H1 (cell line): ENCODE results near the gene ELOVL1. TPM values are rescaled to one million over a fixed set of nuclear protein-coding genes. Genes with fewer than 3 reads are reported as not detected.

Experiments used
- CTCF ChIA-PET: fragments of 300-600 bp; sonication (Branson Sonifier 250); formaldehyde crosslinking; loops from one replicate; lab custom pipeline; 2021; ENCODE audit not compliant: partially characterized antibody; lab: Charles Lee
- POLR2A ChIA-PET: fragments of 300-600 bp; sonication (Branson Sonifier 250); formaldehyde crosslinking; loops from one replicate; lab custom pipeline; 2021; ENCODE audit warnings: inconsistent platforms; ENCODE audit not compliant: partially characterized antibody; lab: Charles Lee
- DNase-seq, 2 experiments: peaks; one replicate each; pipeline versions ENCODE4 v3.0.0 to v3.0.0-alpha.2; 2010 to 2022; ENCODE audit warnings: low spot score in 2 of 2, low read depth in 1 of 2, mixed read lengths in 1 of 2
- FAIRE-seq: peaks from 2 replicates; lab custom pipeline; 2011; peaks lifted over from hg19 to GRCh38; lab: Jason Lieb, UNC
- H2AFZ ChIP-seq: 2 replicates; pipeline ENCODE4 v1.8.1; 2012; ENCODE audit warnings: low read length, inconsistent platforms
- H2AK5ac ChIP-seq: 2 replicates; pipeline ENCODE4 v1.6.1; 2013; ENCODE audit warnings: low read depth, low read length
- H2BK120ac ChIP-seq: replicated peaks from 2 replicates; pipeline ENCODE3; 2013; ENCODE audit warnings: low read depth, low read length, inconsistent platforms
- H2BK12ac ChIP-seq: 2 replicates; pipeline ENCODE4 v1.6.1; 2013; ENCODE audit warnings: low read depth, low read length
- H2BK15ac ChIP-seq: 2 replicates; pipeline ENCODE4 v1.6.1; 2013; ENCODE audit warnings: low read length
- H2BK20ac ChIP-seq: 2 replicates; pipeline ENCODE4 v1.6.1; 2013; ENCODE audit warnings: low read length
- H2BK5ac ChIP-seq: 2 replicates; pipeline ENCODE4 v1.6.1; 2013; ENCODE audit warnings: low read depth, low read length
- H3K14ac ChIP-seq: 2 replicates; pipeline ENCODE4 v1.6.1; 2013; ENCODE audit warnings: inconsistent platforms; ENCODE audit not compliant: insufficient read length
- H3K18ac ChIP-seq: 2 replicates; pipeline ENCODE4 v1.6.1; 2013; ENCODE audit warnings: low read length; ENCODE audit errors: extremely low read depth
- H3K23ac ChIP-seq: 2 replicates; pipeline ENCODE4 v1.6.1; 2013; ENCODE audit warnings: inconsistent platforms; ENCODE audit not compliant: insufficient read length
- H3K23me2 ChIP-seq: 2 replicates; pipeline ENCODE4 v1.6.1; 2013; ENCODE audit warnings: low read depth, low read length
- H3K27ac ChIP-seq: 2 replicates; pipeline ENCODE4 v1.6.1; 2011; ENCODE audit warnings: low read depth, low read length, inconsistent platforms
- H3K27me3 ChIP-seq, 4 experiments: replicated peaks in 1 of 4; 1 replicate in 1 of 4; 2 replicates in 3 of 4; pipeline versions ENCODE4 v1.6.1 to v1.8.1; 2011 to 2013; ENCODE audit warnings: low read length in 3 of 4, mild to moderate bottlenecking in 3 of 4, inconsistent platforms in 2 of 4, mixed read lengths in 2 of 4, moderate library complexity in 1 of 4; ENCODE audit not compliant: control insufficient read depth in 3 of 4, insufficient read depth in 3 of 4; ENCODE audit errors: extremely low read depth in 1 of 4
- H3K36me3 ChIP-seq, 4 experiments: 2 replicates each; pipeline versions ENCODE4 v1.6.1 to v1.8.1; 2011 to 2013; ENCODE audit warnings: mild to moderate bottlenecking in 4 of 4, low read length in 3 of 4, moderate library complexity in 2 of 4, control low read depth in 1 of 4, inconsistent platforms in 1 of 4; ENCODE audit not compliant: insufficient read depth in 4 of 4, control insufficient read depth in 2 of 4
- H3K4ac ChIP-seq: replicated peaks from 2 replicates; pipeline ENCODE3; 2013; ENCODE audit warnings: low read length, low read depth, mixed read lengths, inconsistent platforms; ENCODE audit not compliant: insufficient read length
- H3K4me1 ChIP-seq, 4 experiments: replicated peaks in 1 of 4; 1 replicate in 1 of 4; 2 replicates in 3 of 4; pipeline versions ENCODE4 v1.6.1 to v1.8.1; 2011 to 2013; ENCODE audit warnings: low read length in 3 of 4, inconsistent platforms in 2 of 4, mixed read lengths in 1 of 4; ENCODE audit not compliant: insufficient read depth in 4 of 4, control insufficient read depth in 3 of 4
- H3K4me2 ChIP-seq, 2 experiments: 2 replicates each; pipeline versions ENCODE4 v1.6.1 to v1.8.1; 2011 to 2013; ENCODE audit warnings: low read depth in 2 of 2, low read length in 2 of 2, control low read depth in 1 of 2, inconsistent platforms in 1 of 2, mild to moderate bottlenecking in 1 of 2; ENCODE audit not compliant: insufficient read depth in 1 of 2
- H3K4me3 ChIP-seq, 4 experiments: fragments of 200-600, 300-600 bp in 1 of 4; sonication (generic), shearing (Covaris generic), sonication (Bioruptor Twin) in 1 of 4; 2 replicates each; pipeline versions ENCODE4 v1.5.1 to v1.8.1; 2011 to 2016; ENCODE audit warnings: low read length in 4 of 4, low read depth in 3 of 4, control low read depth in 2 of 4, inconsistent platforms in 2 of 4, mild to moderate bottlenecking in 2 of 4, mixed read lengths in 1 of 4, moderate library complexity in 1 of 4; ENCODE audit not compliant: insufficient read depth in 2 of 4; ENCODE audit errors: extremely low read depth in 1 of 4
- H3K56ac ChIP-seq: replicated peaks from 2 replicates; pipeline ENCODE3; 2013; ENCODE audit warnings: low read depth, mild to moderate bottlenecking, mixed read lengths, low read length, inconsistent platforms; ENCODE audit not compliant: insufficient read length
- H3K79me1 ChIP-seq: 2 replicates; pipeline ENCODE4 v1.6.1; 2013; ENCODE audit warnings: low read depth, low read length, control low read depth
- H3K79me2 ChIP-seq, 2 experiments: 2 replicates each; pipeline versions ENCODE4 v1.6.1 to v1.8.1; 2012 to 2013; ENCODE audit warnings: low read length in 2 of 2, mild to moderate bottlenecking in 2 of 2, inconsistent platforms in 1 of 2; ENCODE audit not compliant: insufficient read depth in 2 of 2, control insufficient read depth in 1 of 2
- H3K9ac ChIP-seq, 4 experiments: replicated peaks in 1 of 4; 1 replicate in 1 of 4; 2 replicates in 3 of 4; pipeline versions ENCODE4 v1.6.1 to v1.8.1; 2011 to 2013; ENCODE audit warnings: low read depth in 3 of 4, low read length in 3 of 4, control low read depth in 2 of 4, mild to moderate bottlenecking in 2 of 4, moderate library complexity in 2 of 4, inconsistent platforms in 1 of 4; ENCODE audit errors: extremely low read depth in 1 of 4
- H3K9me3 ChIP-seq, 2 experiments: 2 replicates each; pipeline versions ENCODE4 v1.6.1 to v1.8.1; 2012 to 2013; ENCODE audit warnings: mild to moderate bottlenecking in 2 of 2, moderate library complexity in 2 of 2, control low read depth in 1 of 2, inconsistent platforms in 1 of 2, low read depth in 1 of 2, low read length in 1 of 2, mixed read lengths in 1 of 2; ENCODE audit not compliant: insufficient read depth in 2 of 2
- H4K20me1 ChIP-seq, 2 experiments: replicated peaks in 1 of 2; 2 replicates each; pipeline versions ENCODE3 to v1.8.1; 2011 to 2013; ENCODE audit warnings: inconsistent platforms in 2 of 2, low read length in 2 of 2, mild to moderate bottlenecking in 1 of 2; ENCODE audit not compliant: insufficient read depth in 2 of 2, control insufficient read depth in 1 of 2
- H4K5ac ChIP-seq: 2 replicates; pipeline ENCODE4 v1.6.1; 2013; ENCODE audit warnings: low read length, low read depth, mixed read lengths, inconsistent platforms; ENCODE audit not compliant: insufficient read length
- H4K8ac ChIP-seq: 2 replicates; pipeline ENCODE4 v1.8.0; 2013; ENCODE audit warnings: mild to moderate bottlenecking, moderate library complexity, low read length, inconsistent platforms; ENCODE audit not compliant: insufficient read depth; ENCODE audit errors: extremely low read depth
- H4K91ac ChIP-seq: replicated peaks from 2 replicates; pipeline ENCODE3; 2013; ENCODE audit warnings: low read length, mixed read lengths, inconsistent platforms; ENCODE audit not compliant: insufficient read length
- ASH2L ChIP-seq: fragments of 200-600, 300-600 bp; sonication (generic); IDR thresholded peaks from one replicate; pipeline ENCODE4 v1.7.1; 2017; ENCODE audit warnings: low read length
- WGBS, 2 experiments: shearing (Covaris generic) in 1 of 2; methylation state at CpG; one replicate each; pipeline versions ENCODE4 v1.1.6 to v1.1.7; 2013 to 2015; ENCODE audit warnings: low lambda C conversion rate in 2 of 2, mixed read lengths in 2 of 2, inconsistent platforms in 1 of 2, low coverage in 1 of 2, missing lambda C conversion rate in 1 of 2; ENCODE audit not compliant: insufficient replicate concordance in 2 of 2, insufficient coverage in 1 of 2, insufficient read length in 1 of 2; ENCODE audit errors: extremely low coverage in 1 of 2, missing lambda C conversion rate in 1 of 2; 5-methylcytosine and 5-hydroxymethylcytosine counted together
- polyA plus RNA-seq, 7 experiments: library from polyadenylated mRNA; depleted of rRNA in 3 of 7; stranded (reverse) in 5 of 7; unstranded in 2 of 7; fragments of >200 nt in 5 of 7; fragments of 200-250 nt in 2 of 7; gene quantifications; 1 replicate in 5 of 7; 2 replicates in 1 of 7; 4 replicates in 1 of 7; pipeline versions ENCODE4 v1.2.1 to v1.2.3, GENCODE V29; 2011 to 2013; ENCODE audit warnings: missing spikeins in 2 of 7, mixed read lengths in 2 of 7
- total RNA-seq: library from RNA; stranded (reverse); fragmentation: NEBNext Ultra II Directional; extraction: Animal tissue kit (Norgen Biotek cat#: 25700); gene quantifications from 2 replicates; pipeline ENCODE4 v1.2.1, GENCODE V29; 2021

Gene ELOVL1
- total and polyA plus RNA-seq, 2 of the 8 experiments (the other 6 are each of a cell fraction or from before 2014, with no cell fraction given): 28.5 to 68.1 TPM

DNA sequence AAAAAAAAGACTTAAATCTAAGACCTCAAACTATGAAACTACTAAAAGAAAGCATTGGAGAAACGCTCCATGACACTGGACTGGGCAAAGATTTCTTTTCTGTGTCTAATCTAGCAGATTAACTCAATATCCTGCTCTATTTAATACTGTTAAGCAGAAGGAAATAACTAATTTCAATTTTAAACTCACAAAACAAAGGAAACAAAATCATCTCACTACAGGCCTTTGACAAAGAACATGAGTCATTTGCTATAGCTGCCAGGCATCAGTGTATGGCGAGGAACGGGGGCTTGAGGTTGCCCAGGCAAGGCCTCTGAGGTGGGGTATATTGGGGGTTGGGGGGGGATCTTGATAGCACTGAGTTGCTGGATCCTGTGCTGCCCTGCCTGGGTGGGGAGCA, 42.8 kb upstream of the ELOVL1 start:
- WGBS, 2 experiments: 94% methylated on average over 3 of the region's 3 CpGs; no CpG with 5 or more reads in 1 of the 2 experiments

More for the DNA sequence above, 42.8 kb upstream of the ELOVL1 start:
- POLR2A ChIA-PET: no interaction called here
- Histone ChIP-seq H4K91ac (no peak overlapping the region), H2AK5ac (no peak overlapping the region), H3K23ac (no peak overlapping the region), H3K27me3 (no peaks in the 10 kb centered on the region), H3K4ac (no peak overlapping the region), H3K9ac (no peak overlapping the region), H2BK120ac (no peak overlapping the region), H4K20me1 (no peaks in the 10 kb centered on the region), H3K9me3 (no peaks in the 10 kb centered on the region), H4K5ac (no peak overlapping the region), H3K18ac (no peak overlapping the region), H2BK15ac (no peak overlapping the region), H3K4me3 (no peak overlapping the region), H3K56ac (no peak overlapping the region), H2BK5ac (no peak overlapping the region), H4K8ac (no peak overlapping the region), H2BK20ac (no peak overlapping the region), H2AFZ (no peak overlapping the region), H2BK12ac (no peak overlapping the region), H3K36me3 (peaks cover 0 to 6% (median 2%) of the 10 kb centered on the region in 4 experiments; a peak in 3 of 8 replicates), H3K4me1 (no peaks in the 10 kb centered on the region), H3K14ac (no peak overlapping the region), H3K4me2 (no peak overlapping the region), H3K23me2 (no peaks in the 10 kb centered on the region), H3K79me1 (no peaks in the 10 kb centered on the region), H3K27ac (no peak overlapping the region), H3K79me2 (no peaks in the 10 kb centered on the region)
- no peak for TF ChIP-seq ASH2L
- CTCF ChIA-PET: interaction anchor here (1.7 to 6.8 kb wide), 2 partner anchors 10 to 183 kb away, joined by 4 to 131 read pairs; no protein-coding TSS in a partner anchor
- FAIRE-seq (no peak), DNase-seq (no peak)
